H54 (cell line): ENCODE data around the gene NDST1.
A peak's percentile ranks its signal among the peaks of the same experiment; 100 is the strongest.

Experiments
- DNase-seq: peaks from one replicate; pipeline ENCODE4 v3.0.0; 2011; ENCODE audit warnings: low spot score, mixed read lengths; ENCODE audit not compliant: insufficient read length
- FAIRE-seq: peaks from 3 replicates; lab custom pipeline; 2011; peaks lifted over from hg19 to GRCh38; lab: Jason Lieb, UNC
- POLR2A ChIP-seq: IDR thresholded peaks from 2 replicates; pipeline ENCODE4 v1.6.1; 2011; ENCODE audit warnings: low read depth, mild to moderate bottlenecking, low read length

The NDST1 gene

DNA sequence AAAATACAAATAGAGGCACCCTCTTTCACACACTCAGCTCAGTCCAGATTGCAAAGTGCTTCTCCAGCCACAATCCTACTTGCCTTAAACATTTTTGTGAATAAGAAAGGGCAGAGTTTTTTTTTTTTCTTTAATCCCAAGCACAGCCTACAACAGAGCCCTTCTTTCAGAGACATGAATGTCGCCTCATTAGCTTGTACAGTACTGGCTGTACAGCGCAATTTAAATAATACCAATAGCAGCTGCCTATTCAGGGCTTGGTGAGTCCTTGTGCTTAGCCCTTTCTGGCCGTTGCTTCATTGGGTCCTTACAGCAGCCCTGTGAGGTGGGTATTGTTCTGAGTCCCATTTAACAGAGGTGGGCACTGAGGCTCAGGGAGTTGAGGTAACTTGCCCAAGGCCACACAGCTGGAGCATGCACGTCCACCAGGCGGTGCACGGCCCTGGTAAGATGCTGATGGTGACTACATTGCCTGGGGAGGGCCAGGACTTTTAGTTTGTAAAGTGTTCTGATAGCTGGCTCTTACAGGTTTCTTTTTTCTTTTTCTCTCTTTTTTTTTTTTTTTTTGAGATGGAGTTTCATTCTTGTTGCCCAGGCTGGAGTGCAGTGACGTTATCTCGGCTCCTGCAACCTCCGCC lies 23.1 kb downstream of the NDST1 start:
- no peak for TF ChIP-seq POLR2A
- no peak for FAIRE-seq
- no peak for DNase-seq

DNA sequence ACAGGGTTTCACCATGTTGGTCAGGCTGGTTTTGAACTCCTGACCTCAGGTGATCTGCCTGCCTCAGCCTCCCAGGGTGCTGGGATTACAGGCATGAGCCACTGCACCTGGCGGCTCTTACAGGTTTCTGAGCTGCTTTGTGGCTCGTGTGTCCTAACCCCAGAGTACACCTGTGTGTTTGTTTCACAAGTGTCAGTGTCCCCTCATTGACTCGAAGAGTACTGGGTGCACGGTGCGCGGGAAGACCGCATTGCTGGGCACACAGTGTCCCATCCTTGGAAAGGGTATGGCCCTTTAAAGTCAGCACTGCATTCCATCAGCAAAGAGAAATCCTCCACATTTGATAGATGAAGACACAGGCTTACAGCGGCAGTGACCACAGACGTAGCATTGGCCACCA lies 23.8 kb downstream of the NDST1 start:
- FAIRE-seq (no peak), DNase-seq (no peak)

DNA sequence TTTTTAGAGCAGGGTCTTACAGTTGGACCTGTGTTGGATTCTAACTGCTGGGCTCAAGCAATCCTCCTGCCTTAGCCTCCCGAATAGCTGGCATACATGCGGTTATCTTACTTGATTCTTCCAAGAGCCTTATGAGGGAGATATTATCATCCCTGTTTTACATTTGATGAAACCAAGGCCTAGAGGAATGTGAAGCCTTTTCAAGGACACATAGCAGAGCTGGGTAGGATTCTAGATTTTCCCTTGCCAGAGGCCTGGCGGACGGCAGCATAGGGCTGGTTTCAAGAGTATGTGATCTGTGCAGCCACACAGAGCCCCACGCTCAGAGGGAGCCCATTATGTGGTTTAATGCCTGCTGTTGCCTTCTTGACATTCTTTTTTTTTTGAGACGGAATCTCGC lies 24.2 kb downstream of the NDST1 start:
- no peak for DNase-seq
- no peak for FAIRE-seq
- TF ChIP-seq POLR2A: no peak

More for the DNA sequence above, 23.8 kb downstream of the NDST1 start:
- no peak for TF ChIP-seq POLR2A

DNA sequence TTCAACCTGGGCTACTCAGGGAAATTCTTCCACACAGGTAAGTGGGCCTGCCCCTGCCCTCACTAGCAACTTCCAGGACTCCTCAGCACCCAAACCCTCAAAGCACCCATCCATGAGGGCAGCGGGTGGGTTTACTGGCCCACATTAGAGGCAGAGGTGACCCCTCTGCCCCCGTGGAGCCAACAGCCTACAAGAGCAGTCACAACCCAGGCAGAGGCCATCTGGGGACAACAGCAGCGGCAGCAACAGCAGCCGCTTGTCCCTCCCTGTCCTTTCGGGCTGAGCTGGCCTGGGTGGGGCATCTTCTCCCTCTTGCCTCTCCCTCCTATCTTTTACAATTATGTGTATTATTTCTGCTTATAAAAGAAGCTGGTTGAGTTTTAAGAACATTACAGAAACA lies 25.1 kb downstream of the NDST1 start:
- DNase-seq (no peak), FAIRE-seq (no peak)
- TF ChIP-seq POLR2A: no peak

DNA sequence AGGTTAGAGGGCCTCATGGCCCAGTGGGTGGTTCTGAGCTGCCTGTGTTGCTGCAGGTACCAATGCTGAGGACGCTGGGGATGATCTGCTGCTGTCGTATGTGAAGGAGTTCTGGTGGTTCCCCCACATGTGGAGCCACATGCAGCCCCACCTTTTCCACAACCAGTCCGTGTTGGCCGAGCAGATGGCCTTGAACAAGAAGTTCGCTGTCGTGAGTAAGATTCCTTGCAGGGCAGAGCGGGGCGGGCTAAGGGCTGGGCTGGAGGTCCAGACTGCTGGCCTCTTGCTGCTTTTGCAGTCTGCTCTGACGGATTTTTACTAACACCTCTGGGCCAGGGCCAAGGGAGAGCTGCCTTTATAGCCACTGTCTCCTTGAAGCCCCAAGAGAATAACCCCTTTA lies 26.9 kb downstream of the NDST1 start:
- FAIRE-seq (no peak), DNase-seq (no peak)
- TF ChIP-seq POLR2A: no peak

DNA sequence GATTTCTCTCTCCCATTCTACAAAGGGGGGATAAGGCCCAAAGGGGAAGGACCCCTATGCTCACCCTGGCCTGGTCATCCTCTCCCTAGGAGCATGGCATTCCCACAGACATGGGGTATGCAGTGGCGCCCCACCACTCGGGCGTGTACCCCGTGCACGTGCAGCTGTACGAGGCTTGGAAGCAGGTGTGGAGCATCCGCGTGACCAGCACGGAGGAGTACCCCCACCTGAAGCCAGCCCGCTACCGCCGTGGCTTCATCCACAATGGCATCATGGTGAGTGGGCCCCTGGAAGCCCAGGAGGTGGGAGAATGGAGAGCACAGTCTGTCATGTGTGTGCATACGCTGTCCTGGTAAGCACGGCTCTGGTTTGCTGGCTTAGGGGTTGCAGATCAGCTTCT lies 27.7 kb downstream of the NDST1 start:
- FAIRE-seq (no peak), DNase-seq (no peak)
- no peak for TF ChIP-seq POLR2A

DNA sequence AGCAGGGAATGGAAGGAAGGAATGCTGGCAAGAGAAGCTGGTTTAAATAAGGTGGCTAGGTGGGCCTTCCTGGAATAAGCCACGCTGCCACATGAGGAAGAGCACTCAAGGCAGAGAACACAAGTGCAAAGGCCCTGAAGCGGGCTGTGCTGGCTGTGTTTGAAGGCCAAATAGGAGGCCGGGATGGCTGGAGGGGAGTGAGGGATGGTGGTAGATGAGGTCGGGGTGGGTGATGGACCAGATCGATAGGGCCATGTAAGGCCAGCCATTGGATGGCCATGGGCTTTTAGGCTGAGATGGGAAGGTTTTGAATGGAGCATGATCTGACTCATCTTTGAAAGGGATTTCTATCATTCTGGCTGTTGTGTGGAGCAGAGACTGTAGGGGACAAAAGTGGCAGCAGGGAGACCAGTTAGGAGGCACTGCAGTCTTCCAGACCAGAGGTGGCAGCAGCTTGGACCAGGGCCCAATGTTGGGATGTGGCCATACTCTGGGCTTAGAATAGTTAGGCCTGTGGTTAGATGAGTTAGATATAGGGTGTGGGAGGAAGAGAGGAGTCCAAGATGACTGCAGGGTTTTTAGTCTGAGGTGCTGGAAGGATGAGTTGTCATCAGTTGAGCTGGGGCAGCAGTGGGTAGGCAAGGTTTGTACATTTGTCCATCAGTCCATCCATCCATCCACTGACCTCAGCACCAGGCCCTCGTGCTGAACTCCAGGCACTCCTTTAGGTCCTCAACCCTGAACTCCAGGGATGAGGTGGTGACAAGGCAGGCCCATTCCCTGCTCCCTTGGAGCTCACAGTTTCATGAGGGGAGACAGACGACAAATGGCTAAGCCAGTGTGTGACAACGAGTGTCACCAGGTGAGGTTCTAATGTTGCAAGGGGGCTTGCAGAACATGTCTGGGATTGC lies 30.3 kb downstream of the NDST1 start:
- FAIRE-seq: no peak
- DNase-seq: peak; percentile 47
- no peak for TF ChIP-seq POLR2A

DNA sequence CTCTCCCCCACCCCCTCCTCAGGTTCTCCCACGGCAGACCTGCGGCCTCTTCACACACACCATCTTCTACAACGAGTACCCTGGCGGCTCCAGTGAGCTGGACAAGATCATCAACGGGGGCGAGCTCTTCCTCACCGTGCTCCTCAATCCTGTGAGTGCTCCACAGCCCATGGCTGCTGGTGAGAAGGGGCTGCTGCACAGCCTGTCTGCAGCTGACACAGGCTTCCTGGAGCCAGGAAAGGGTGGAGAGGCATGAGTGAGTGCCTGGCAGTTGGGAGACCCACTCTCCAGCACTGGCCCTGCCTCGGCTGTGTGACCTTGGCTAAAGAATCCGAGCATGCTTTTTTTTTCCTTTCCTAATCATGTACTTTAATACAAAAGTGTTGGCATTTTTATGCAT lies 31.3 kb downstream of the NDST1 start:
- no peak for TF ChIP-seq POLR2A
- no peak for FAIRE-seq
- DNase-seq: no peak

DNA sequence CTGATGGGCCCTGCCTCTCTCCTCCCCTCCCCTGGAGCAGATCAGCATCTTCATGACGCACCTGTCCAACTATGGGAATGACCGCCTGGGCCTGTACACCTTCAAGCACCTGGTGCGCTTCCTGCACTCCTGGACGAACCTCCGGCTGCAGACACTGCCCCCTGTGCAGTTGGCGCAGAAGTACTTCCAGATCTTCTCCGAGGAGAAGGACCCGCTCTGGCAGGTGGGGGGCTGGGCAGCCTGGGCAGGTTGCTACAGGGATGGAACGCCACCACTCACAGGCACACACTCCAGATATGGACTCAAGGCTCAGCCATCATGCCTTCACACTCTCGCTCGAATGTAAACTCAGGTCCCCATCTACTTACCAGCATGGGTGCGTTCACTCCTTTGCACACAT lies 32.1 kb downstream of the NDST1 start:
- no peak for FAIRE-seq
- no peak for TF ChIP-seq POLR2A
- no peak for DNase-seq

DNA sequence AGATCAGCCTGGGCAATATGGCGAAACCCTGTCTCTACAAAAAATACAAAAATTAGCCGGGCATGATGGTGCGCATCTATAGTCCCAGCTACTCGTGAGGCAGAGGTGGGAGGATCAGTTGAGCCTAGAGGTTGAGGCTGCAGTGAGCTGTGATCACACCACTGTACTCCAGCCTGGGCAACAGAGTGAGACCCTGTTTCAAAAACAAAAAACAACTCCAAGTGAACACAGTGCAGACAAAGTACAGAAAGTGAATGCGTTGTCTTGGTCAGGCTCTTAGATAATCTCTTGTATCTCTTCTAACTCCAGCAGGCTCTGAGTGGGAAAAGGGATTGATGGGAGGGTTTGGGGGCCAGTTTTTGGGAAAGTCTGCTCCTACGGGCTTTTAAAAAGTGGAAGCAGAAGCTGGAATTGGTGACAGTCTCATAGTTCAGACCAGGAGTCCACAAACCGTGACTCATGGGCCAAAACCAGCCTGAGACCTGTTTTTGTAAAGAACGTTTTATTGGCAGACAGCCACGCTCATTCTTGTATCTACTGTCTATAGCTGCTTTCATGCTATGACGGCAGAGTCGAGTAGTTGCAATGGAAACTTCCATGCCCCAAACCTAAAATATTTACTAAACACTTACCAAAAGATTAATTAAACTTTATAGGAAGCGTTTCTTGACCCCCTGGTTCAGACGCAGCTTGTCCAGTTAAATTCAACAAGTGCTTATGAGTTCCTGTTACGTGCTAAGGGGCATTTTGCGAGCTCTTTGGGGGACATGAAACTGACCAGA lies 32.9 kb downstream of the NDST1 start:
- no peak for FAIRE-seq
- peak; percentile 70 for DNase-seq
- TF ChIP-seq POLR2A: no peak

DNA sequence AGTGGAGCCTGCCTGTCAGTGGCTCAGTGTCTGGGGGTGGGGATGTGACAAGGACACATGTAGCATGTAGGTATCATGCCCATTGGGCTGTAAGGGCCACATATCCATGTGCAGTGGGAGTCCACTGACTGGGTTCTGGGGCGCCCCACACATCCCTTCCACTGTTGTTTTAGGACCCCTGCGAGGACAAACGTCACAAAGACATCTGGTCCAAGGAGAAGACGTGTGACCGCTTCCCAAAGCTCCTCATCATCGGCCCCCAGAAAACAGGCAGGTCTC lies 33.4 kb downstream of the NDST1 start:
- FAIRE-seq (no peak), DNase-seq (no peak)
- no peak for TF ChIP-seq POLR2A

DNA sequence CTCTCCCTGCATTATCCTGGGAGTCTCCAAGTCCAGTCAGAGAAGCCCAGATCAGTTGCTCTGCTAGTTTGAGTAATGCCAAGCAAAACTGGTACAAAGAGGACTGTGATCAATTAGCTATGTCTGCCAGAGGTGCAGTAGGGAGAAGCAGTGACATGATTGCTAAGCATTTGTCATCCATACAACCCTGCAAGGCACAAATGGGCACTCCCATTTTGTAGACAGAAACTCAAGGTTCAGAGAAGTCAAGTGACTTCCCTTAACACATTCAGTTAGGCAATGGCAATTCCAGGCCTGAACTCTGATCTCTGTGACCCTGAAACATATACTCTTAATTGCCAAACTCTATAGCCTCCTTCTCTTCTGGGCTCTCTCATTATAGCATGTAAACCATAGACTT lies 34.0 kb downstream of the NDST1 start:
- TF ChIP-seq POLR2A: no peak
- DNase-seq: no peak
- FAIRE-seq: no peak

DNA sequence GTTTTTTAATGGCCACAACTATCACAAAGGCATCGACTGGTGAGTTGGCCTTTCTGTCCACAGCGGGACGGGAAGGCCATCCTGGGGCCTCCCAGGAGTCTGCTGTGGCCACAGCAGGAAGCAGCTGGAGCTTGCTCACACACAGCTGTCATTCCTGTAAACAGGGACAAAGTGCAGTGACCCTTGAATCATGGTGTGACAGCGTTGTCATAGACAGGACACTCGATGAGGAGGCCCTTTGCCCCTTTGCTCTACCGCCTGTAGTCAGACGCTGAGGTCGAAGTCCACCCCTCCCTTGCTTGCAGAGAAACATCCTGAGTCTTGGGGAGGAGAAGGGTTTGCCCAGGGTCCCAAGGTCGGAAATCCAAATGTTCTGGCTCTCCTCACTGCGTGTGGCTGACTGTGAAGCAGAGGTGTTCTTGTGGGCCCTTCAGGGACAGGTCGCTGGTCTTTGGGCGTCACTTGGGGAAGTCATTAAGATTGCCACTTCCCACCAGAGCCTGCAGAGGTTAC lies 35.1 kb downstream of the NDST1 start:
- TF ChIP-seq POLR2A: no peak
- no peak for DNase-seq
- no peak for FAIRE-seq

DNA sequence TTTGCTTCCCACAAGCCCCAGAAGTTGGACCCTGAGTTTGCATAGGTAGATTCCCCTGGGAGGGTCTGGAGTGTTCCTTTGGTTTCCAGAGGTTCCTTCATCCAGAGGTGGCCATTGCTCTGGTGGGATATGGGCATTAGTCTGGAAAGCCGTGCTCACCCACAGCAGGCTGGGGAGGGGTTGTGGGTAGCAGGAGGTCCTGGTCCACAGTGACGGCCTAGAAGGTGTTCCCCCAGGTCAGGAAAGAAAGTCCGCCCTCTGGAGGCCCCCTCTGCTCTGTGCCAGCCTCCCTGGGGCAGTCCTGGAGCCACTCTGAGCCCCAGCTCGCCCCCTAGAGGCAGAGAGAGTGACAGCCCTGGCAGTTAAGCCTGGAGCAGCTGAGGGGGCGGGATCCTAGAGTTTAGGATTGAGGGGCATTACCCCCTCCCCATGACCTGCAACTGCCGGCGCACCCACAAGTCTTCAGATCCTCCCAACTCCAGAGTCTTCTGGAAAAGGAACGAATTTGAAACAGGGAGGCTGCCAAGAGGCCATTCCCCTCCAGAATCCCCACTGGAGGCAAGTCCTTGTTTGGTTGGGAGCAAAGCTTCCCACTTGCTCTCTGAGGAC lies 36.8 kb downstream of the NDST1 start:
- TF ChIP-seq POLR2A: no peak
- DNase-seq (no peak), FAIRE-seq (no peak)
